Right atrium auricular region (tissue), 2 donors: ENCODE measurements around the gene KRTAP6-1. TPM values are rescaled to one million over a fixed set of nuclear protein-coding genes. Genes with fewer than 3 reads are reported as not detected.

Experiments
- DNase-seq: peaks from one replicate; pipeline ENCODE4 v3.0.0-alpha.2; 2019; ENCODE audit warnings: low spot score
- H3K27ac ChIP-seq, 2 donors: fragments of 200-600 bp; sonication (generic); 1 replicate in 1 of 2; 2 replicates in 1 of 2; pipeline ENCODE4 v1.5.1; 2016 to 2019
- H3K27me3 ChIP-seq, 2 donors: fragments of 200-600 bp; sonication (generic); one replicate each; pipeline versions ENCODE4 v1.5.1 to v1.6.0; 2017 to 2019
- H3K36me3 ChIP-seq: fragments of 200-600 bp; sonication (generic); one replicate; pipeline ENCODE4 v1.5.1; 2016
- H3K4me1 ChIP-seq, 2 donors: fragments of 200-600 bp; sonication (generic); one replicate each; pipeline versions ENCODE4 v1.5.1 to v1.6.0; 2017 to 2019
- H3K4me3 ChIP-seq, 2 donors: fragments of 200-600 bp; sonication (generic); 1 replicate in 1 of 2; 2 replicates in 1 of 2; pipeline ENCODE4 v1.5.1; 2017 to 2019; ENCODE audit warnings: mild to moderate bottlenecking in 1 of 2, moderate library complexity in 1 of 2
- H3K9me3 ChIP-seq, 2 donors: fragments of 200-600 bp; sonication (generic); one replicate each; pipeline ENCODE4 v1.5.1; 2019
- total RNA-seq, 2 donors: library from RNA; depleted of rRNA; stranded (reverse); fragments of >200 nt; gene quantifications; one replicate each; pipeline ENCODE4 v1.1.0, GENCODE V29; 2016
- TF ChIP-seq, protein P1 (sequence below), 2 donors: fragments of 200-600 bp; sonication (generic); IDR thresholded peaks; one replicate each; pipeline ENCODE4 v1.5.1; 2019; ENCODE audit warnings: antibody characterized with exemption in 2 of 2

KRTAP6-1 gene
- total RNA-seq, 2 donors from 2014 or later = not detected

DNA sequence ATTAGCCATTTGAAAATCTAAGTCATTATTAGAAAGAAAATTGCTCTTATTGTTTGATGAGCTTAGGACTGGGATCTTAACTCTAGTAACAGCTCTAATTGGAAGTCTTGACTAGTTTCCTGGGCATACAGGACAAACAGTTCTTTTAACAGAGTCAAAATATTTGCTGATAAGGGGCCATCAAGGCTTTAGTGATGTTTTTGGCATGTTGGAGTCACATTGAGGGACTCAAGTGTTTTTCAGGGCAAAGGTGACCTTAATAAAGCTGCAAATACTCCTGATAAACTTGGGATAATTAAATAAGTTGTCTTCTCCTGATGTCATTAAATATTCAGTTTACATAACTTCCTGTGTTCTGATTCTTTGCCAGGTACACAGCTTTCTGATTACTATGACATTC is 46.1 kb downstream of the KRTAP6-1 start:
- DNase-seq = no peak
- no peak overlapping the region for H3K4me3 ChIP-seq
- no peaks in the 10 kb centered on the region for H3K27me3 ChIP-seq
- peak overlapping the region; percentile 10 to 78 for H3K27ac ChIP-seq
- no peaks in the 10 kb centered on the region for H3K9me3 ChIP-seq
- H3K36me3 ChIP-seq = no peaks in the 10 kb centered on the region
- H3K4me1 ChIP-seq = peaks cover 0 to 9% of the 10 kb centered on the region in 2 donors
- TF ChIP-seq, protein P1, sequence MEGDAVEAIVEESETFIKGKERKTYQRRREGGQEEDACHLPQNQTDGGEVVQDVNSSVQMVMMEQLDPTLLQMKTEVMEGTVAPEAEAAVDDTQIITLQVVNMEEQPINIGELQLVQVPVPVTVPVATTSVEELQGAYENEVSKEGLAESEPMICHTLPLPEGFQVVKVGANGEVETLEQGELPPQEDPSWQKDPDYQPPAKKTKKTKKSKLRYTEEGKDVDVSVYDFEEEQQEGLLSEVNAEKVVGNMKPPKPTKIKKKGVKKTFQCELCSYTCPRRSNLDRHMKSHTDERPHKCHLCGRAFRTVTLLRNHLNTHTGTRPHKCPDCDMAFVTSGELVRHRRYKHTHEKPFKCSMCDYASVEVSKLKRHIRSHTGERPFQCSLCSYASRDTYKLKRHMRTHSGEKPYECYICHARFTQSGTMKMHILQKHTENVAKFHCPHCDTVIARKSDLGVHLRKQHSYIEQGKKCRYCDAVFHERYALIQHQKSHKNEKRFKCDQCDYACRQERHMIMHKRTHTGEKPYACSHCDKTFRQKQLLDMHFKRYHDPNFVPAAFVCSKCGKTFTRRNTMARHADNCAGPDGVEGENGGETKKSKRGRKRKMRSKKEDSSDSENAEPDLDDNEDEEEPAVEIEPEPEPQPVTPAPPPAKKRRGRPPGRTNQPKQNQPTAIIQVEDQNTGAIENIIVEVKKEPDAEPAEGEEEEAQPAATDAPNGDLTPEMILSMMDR (IDR thresholded peaks at IDR 0.05) = no peak

DNA sequence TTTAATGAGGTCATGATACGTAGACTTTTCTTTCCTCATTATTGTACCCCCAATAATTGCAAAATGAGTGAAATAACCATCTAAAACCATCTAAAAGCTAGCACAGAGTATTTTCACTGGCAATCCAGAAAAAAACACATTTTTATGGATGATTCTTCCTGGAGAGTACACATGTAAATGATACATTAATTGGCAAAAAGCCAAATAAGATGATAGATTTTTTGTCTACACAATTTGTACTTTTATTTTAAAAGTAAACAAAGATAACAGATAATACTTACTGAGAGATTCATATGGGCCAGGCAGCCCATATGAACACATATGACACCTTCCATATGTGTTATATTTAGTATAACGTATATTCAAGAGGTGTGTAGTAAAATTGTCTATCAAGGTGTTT is 50.1 kb downstream of the KRTAP6-1 start:
- Histone ChIP-seq H3K4me3 (no peak overlapping the region), H3K4me1 (peaks cover 0 to 21% of the 10 kb centered on the region in 2 donors), H3K27me3 (no peaks in the 10 kb centered on the region), H3K9me3 (no peaks in the 10 kb centered on the region), H3K36me3 (no peaks in the 10 kb centered on the region), H3K27ac (no peak overlapping the region)
- no peak for DNase-seq
- TF ChIP-seq, protein P1 (IDR thresholded peaks at IDR 0.05) = no peak

Other genes with a start within 250 kb of the KRTAP6-1 start
- not detected for gene KRTAP13-2, start 241.7 kb downstream of the KRTAP6-1 start, total RNA-seq
- not detected for gene KRTAP13-1, start 217.9 kb downstream of the KRTAP6-1 start, total RNA-seq
- not detected for gene KRTAP13-3, start 188.0 kb downstream of the KRTAP6-1 start, total RNA-seq
- gene KRTAP13-4, start 183.7 kb downstream of the KRTAP6-1 start, total RNA-seq = not detected
- not detected for gene KRTAP15-1, start 173.7 kb downstream of the KRTAP6-1 start, total RNA-seq
- not detected for gene KRTAP19-1, start 133.6 kb downstream of the KRTAP6-1 start, total RNA-seq
- gene KRTAP19-2, start 126.5 kb downstream of the KRTAP6-1 start, total RNA-seq = not detected
- not detected for gene KRTAP19-3, start 121.9 kb downstream of the KRTAP6-1 start, total RNA-seq
- not detected for gene KRTAP19-4, start 116.8 kb downstream of the KRTAP6-1 start, total RNA-seq
- gene KRTAP19-5, start 111.8 kb downstream of the KRTAP6-1 start, total RNA-seq = not detected
- not detected for gene KRTAP19-6, start 72.1 kb downstream of the KRTAP6-1 start, total RNA-seq
- not detected for gene KRTAP19-7, start 52.6 kb downstream of the KRTAP6-1 start, total RNA-seq
- not detected for gene KRTAP22-2, start 23.5 kb downstream of the KRTAP6-1 start, total RNA-seq
- not detected for gene KRTAP6-3, start 21.5 kb downstream of the KRTAP6-1 start, total RNA-seq
- not detected for gene KRTAP6-2, start 15.0 kb downstream of the KRTAP6-1 start, total RNA-seq
- gene KRTAP22-1, start 12.8 kb downstream of the KRTAP6-1 start, total RNA-seq = not detected
- gene KRTAP20-1, start 2.5 kb upstream of the KRTAP6-1 start, total RNA-seq = not detected
- not detected for gene KRTAP20-4, start 6.7 kb upstream of the KRTAP6-1 start, total RNA-seq
- not detected for gene KRTAP20-2, start 21.3 kb upstream of the KRTAP6-1 start, total RNA-seq
- not detected for gene KRTAP20-3, start 28.9 kb upstream of the KRTAP6-1 start, total RNA-seq
- not detected for gene KRTAP21-3, start 104.8 kb upstream of the KRTAP6-1 start, total RNA-seq
- gene KRTAP21-2, start 133.3 kb upstream of the KRTAP6-1 start, total RNA-seq = not detected
- gene KRTAP21-1, start 141.5 kb upstream of the KRTAP6-1 start, total RNA-seq = not detected
- not detected for gene KRTAP8-1, start 199.3 kb upstream of the KRTAP6-1 start, total RNA-seq
- not detected for gene KRTAP7-1, start 215.8 kb upstream of the KRTAP6-1 start, total RNA-seq